ENCODE measurements around the gene ZC3H12D. TPM values are rescaled to one million over a fixed set of nuclear protein-coding genes. Genes with fewer than 3 reads are reported as not detected.

Gene ZC3H12D
- total RNA-seq, 1 experiment from 2014 or later: not detected

GRCh38 chr6:149410557-149410956 lies 74.3 kb downstream of the ZC3H12D start:
- POLR2A ChIA-PET (ENCODE audit: unreplicated experiment): interaction anchor here (0.6 kb wide), 1 partner anchor 1921 kb away, joined by 5 read pairs; no protein-coding TSS in a partner anchor
- DNase-seq: no peak
- no TSS peak for BruUV-seq (replicated peaks)
- Histone ChIP-seq H4K20me1 (ENCODE audit: insufficient read depth) (no peaks in the 10 kb centered on the region), H3K27me3 (ENCODE audit: insufficient read depth, low read depth) (no peaks in the 10 kb centered on the region), H3K4me1 (replicated peaks; ENCODE audit: insufficient read depth) (0 out of 2 replicates have a peak, but pooled peaks cover 5% of the 10 kb centered on the region), H3K27ac (no peak overlapping the region), H3F3A (ENCODE audit: insufficient read depth, low read depth) (peaks cover 5% of the 10 kb centered on the region), H2AFZ (no peak overlapping the region), H3K79me2 (ENCODE audit: low read depth) (no peaks in the 10 kb centered on the region), H3K9me2 (ENCODE audit: insufficient read depth) (no peaks in the 10 kb centered on the region), H3K36me3 (ENCODE audit: low read depth) (peaks cover 23% of the 10 kb centered on the region), H3K4me2 (no peak overlapping the region), H3K4me3 (no peak overlapping the region), H3K9me3 (ENCODE audit: insufficient read depth, low read depth) (no peaks in the 10 kb centered on the region)
- intact Hi-C loops (cut with micrococcal nuclease; ENCODE audit: unreplicated experiment): no loop called here
- no peak for TF ChIP-seq CTCF (conservative IDR thresholded peaks at IDR 0.05)
- TF ChIP-seq EZH2 (IDR thresholded peaks at IDR 0.05; ENCODE audit: low read depth): no peak
- CTCF ChIA-PET: interaction anchor here (0.6 kb wide), 1 partner anchor 319 kb away, joined by 4 read pairs; no protein-coding TSS in a partner anchor

- Histone ChIP-seq H3K4me3 (no peak overlapping the region), H3F3A (ENCODE audit: insufficient read depth, low read depth) (peaks cover 5% of the 10 kb centered on the region), H3K36me3 (ENCODE audit: low read depth) (peaks cover 27% of the 10 kb centered on the region), H3K9me3 (ENCODE audit: insufficient read depth, low read depth) (no peaks in the 10 kb centered on the region), H4K20me1 (ENCODE audit: insufficient read depth) (no peaks in the 10 kb centered on the region), H3K27me3 (ENCODE audit: insufficient read depth, low read depth) (no peaks in the 10 kb centered on the region), H3K4me2 (no peak overlapping the region), H2AFZ (no peak overlapping the region), H3K79me2 (ENCODE audit: low read depth) (no peaks in the 10 kb centered on the region), H3K9me2 (ENCODE audit: insufficient read depth) (no peaks in the 10 kb centered on the region), H3K27ac (no peak overlapping the region), H3K4me1 (replicated peaks; ENCODE audit: insufficient read depth) (0 out of 2 replicates have a peak, but pooled peaks cover 5% of the 10 kb centered on the region)
- no TSS peak for BruUV-seq (replicated peaks)
- intact Hi-C loops (cut with micrococcal nuclease; ENCODE audit: unreplicated experiment): no loop called here
- POLR2A ChIA-PET (ENCODE audit: unreplicated experiment): no interaction called here
- DNase-seq: no peak
- CTCF ChIA-PET: no interaction called here
- TF ChIP-seq CTCF (conservative IDR thresholded peaks at IDR 0.05) (no peak), EZH2 (IDR thresholded peaks at IDR 0.05; ENCODE audit: low read depth) (no peak)
Observed at GRCh38 chr6:149409617-149410016, 75.2 kb downstream of the ZC3H12D start.

- H2AFZ ChIP-seq: no peak overlapping the region
- H3K79me2 ChIP-seq (ENCODE audit: low read depth): no peaks in the 10 kb centered on the region
- DNase-seq: no peak
- POLR2A ChIA-PET (ENCODE audit: unreplicated experiment): no interaction called here
- H3K4me1 ChIP-seq (replicated peaks; ENCODE audit: insufficient read depth): 0 out of 2 replicates have a peak, but pooled peaks cover 5% of the 10 kb centered on the region
- intact Hi-C loops (cut with micrococcal nuclease; ENCODE audit: unreplicated experiment): no loop called here
- CTCF ChIA-PET: interaction anchor here (0.6 kb wide), 1 partner anchor 79 kb away, joined by 3 read pairs; the partner anchor contains the start of gene ZC3H12D
- H4K20me1 ChIP-seq (ENCODE audit: insufficient read depth): no peaks in the 10 kb centered on the region
- H3K9me2 ChIP-seq (ENCODE audit: insufficient read depth): no peaks in the 10 kb centered on the region
- H3K9me3 ChIP-seq (ENCODE audit: insufficient read depth, low read depth): no peaks in the 10 kb centered on the region
- H3F3A ChIP-seq (ENCODE audit: insufficient read depth, low read depth): peaks cover 5% of the 10 kb centered on the region; the same call in 1 of the 2 replicates
- TF ChIP-seq EZH2 (IDR thresholded peaks at IDR 0.05; ENCODE audit: low read depth) (no peak), CTCF (conservative IDR thresholded peaks at IDR 0.05) (no peak)
- H3K4me3 ChIP-seq: no peak overlapping the region; the same call in 1 of the 2 replicates
- H3K4me2 ChIP-seq: no peak overlapping the region
- H3K27me3 ChIP-seq (ENCODE audit: insufficient read depth, low read depth): no peaks in the 10 kb centered on the region
- peaks cover 29% of the 10 kb centered on the region for H3K36me3 ChIP-seq (ENCODE audit: low read depth)
- H3K27ac ChIP-seq: peak overlapping the region; percentile 53
- no TSS peak for BruUV-seq (replicated peaks)
Observed at GRCh38 chr6:149405823-149406765, 78.7 kb downstream of the ZC3H12D start.
